Stimulated activated CD8-positive, alpha-beta memory T cell treated with anti-CD3 and anti-CD28 coated beads, Interleukin-2, amount 100 ng/mL, for 1 hour (primary cell): Measurements from ENCODE around the gene ARHGAP21.
"Not testable (repeated sequence)": the region's sequence is repeated elsewhere in the genome, so short reads cannot be mapped to it uniquely, and the experiment has no call there.

Source experiments
- DNase-seq, 2 donors: peaks; one replicate each; pipeline ENCODE4 v3.0.0-alpha.2; 2020; ENCODE audit warnings: low read depth in 2 of 2

ARHGAP21 gene

DNA sequence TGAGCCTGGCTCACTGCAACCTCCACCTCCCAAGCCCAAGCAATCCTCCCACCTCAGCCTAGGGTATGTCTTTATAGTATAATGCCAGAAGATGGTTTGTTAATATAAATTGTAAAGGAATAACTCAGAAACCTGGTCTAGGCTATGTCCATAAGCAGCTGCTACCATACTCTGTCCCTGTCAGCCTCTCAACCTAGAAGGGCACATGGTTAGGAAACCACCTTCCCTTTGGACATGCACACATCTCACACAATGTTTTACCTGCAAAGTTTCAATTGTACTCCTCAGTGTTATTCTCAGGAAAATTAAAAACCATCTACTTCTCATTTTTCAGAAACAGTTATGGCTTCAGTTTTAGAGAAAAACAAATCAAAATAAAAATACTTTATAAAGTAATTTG, 40.1 kb downstream of the ARHGAP21 start:
- DNase-seq = no peak

DNA sequence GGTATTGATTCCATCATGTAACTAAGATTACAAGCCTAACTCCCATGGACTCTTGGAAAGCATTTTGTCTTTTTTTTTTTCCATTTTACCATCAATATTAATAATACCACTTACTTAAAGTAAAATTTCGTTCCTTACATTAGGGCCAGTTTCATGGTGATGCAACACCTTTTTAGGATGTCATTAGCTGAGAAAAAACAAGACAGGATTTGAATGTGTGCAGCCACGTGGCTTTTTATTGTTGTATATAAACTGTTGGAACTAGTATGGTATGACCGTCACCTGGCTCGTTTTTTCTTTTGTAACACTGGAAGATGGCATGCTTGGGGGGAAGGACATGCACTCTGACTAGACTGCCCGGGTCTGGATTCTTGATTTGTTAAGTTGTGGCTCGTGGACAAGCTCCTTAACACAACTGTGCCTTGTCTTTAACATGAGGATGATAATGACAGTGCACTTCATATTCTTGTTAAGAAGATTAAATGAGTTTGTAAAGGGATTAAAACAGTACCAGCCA, 42.1 kb downstream of the ARHGAP21 start:
- no peak for DNase-seq

DNA sequence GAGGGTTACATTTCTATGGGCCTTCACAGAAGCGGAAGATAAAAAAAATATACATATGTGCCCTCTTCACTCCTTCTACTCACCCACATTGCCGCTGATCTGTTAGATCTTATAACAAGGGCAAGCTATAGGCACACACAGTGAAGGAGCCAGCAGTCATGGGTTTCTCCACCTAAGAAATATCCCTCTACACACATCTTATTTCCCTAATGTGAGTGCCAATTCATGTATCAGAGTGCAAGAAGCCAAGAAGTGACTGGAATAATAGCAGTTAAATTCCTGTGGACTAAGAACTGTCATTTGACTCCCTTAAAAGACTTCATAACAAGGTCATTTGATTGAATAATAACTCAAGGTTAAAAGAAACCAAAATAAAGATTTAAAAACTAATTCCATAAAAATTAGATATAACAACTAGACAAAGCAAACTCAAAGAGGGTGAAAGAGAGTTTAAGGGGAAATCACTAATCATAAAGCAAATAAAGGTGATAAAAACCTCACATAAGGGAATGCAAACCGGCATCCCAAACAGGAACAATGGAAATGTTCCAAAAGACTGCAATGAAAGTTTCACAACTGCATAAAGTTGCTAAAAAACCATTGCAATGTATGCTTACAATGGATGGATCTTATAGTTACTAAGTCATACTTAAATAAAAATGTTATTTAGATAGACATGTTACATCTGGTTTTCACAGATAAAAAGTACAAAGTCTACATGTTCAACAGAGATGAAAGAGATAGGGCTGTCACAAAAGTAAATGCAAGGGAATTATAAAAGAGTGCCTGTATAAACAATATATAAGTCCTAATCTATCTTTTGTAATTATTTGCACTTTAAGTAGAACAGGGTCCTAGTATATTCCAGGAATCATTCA, 42.8 kb downstream of the ARHGAP21 start:
- no peak for DNase-seq

DNA sequence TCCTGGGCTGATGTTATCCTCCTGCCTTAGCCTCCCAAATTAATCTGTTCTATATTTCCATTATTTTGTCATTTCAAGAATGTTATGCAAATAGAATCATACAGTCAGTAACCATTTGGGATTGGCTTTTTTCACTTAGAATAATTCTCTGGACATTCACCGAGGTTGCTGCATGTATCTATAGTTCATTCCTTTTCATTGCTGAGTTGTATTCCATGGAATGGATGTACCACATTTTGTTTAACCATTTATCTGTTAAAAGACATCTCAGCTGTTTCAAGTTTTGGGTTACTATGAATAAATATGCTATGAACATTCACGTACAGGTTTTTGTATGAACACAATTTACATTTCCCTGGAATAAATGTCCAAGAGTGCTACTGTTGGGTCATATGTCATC, 44.9 kb downstream of the ARHGAP21 start:
- no peak for DNase-seq

DNA sequence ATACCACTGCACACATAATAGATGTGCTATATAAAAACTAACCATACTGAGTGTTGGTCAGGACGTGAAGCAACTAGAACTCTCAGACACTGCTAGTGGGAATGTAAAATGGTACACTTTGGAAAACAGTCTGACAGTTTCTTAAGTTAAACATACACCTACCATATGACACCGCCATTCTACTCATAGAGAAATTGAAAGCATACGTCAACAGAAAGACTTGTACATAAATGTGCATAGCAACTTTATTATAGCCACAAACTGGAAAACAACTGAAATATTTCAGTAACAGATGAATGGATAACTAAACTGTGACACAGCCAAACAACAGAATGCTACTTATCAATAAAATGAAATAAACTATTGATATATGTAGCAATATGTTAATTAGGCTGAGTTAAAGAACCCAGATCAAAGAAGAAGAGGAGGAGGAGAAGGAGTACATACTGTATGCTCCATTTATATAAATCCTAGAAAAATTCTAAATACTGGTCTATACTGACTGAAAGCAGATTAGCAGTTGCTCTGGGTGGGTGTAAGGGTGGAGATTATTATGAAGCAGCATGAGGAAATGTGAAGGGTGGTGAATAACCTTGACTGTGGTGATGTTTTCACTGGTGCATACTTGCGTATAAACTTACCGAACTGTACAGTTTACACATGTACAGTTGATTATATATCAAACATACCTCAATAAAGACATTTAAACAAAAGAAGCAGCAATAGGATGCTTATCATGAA, 48.6 kb downstream of the ARHGAP21 start:
- no peak for DNase-seq

- no peak for DNase-seq
These were observed 52.6 kb downstream of the ARHGAP21 start for GRCh38 chr10:24670964-24671670.

GRCh38 chr10:24669285-24669852, 54.3 kb downstream of the ARHGAP21 start:
- DNase-seq = no peak

GRCh38 chr10:24668247-24668646, 55.4 kb downstream of the ARHGAP21 start:
- no peak for DNase-seq

GRCh38 chr10:24664991-24665390, 58.7 kb downstream of the ARHGAP21 start:
- DNase-seq = no peak

DNA sequence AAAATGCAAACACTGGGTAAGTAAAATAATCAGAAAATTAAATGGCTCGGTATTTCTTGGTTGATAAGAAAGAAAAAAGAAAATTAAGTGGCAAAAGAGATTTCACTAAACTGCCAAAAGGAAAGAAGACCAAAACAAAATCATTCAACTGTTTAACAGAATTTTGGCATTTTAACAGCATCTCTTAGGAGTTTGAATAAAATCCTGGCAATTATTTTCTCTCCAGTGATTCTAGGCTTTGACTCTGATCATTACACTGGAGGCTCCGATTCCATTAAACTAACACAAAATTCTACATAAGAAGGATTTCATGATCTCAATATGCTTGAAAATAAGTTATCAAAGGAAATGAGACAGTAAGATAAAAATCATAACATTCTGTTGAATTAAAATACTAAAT, 62.3 kb downstream of the ARHGAP21 start:
- no peak for DNase-seq

DNA sequence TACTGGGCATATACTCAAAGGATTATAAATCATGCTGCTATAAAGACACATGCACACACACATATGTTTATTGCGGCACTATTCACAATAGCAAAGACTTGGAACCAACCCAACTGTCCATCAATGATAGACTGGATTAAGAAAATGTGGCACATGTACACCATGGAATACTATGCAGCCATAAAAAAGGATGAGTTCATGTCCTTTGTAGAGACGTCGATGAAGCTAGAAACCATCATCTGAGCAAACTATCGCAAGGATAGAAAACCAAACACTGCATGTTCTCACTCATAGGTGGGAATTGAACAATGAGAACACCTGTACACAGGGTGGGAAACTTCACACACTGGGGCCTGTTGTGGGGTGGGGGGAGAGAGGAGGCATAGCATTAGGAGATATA, 65.4 kb downstream of the ARHGAP21 start:
- not testable (repeated sequence) for DNase-seq

DNA sequence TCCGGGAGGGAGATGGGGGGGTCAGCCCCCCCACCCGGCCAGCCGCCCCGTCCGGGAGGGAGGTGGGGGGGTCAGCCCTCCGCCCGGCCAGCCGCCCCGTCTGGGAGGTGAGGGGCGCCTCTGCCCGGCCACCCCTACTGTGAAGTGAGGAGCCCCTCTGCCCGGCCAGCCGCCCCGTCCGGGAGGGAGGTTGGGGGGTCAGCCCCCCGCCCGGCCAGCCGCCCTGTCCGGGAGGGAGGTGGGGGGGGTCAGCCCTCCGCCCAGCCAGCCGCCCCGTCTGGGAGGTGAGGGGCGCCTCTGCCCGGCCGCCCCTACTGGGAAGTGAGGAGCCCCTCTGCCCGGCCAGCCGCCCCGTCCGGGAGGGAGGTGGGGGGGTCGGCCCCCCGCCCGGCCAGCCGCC, 67.4 kb downstream of the ARHGAP21 start:
- not testable (repeated sequence) for DNase-seq

GRCh38 chr10:24652381-24652957, 71.2 kb downstream of the ARHGAP21 start:
- no peak for DNase-seq

GRCh38 chr10:24651923-24652322, 71.8 kb downstream of the ARHGAP21 start:
- no peak for DNase-seq

- DNase-seq = no peak
These were observed 72.9 kb downstream of the ARHGAP21 start for GRCh38 chr10:24650669-24651391.

- DNase-seq = no peak
These were observed 77.9 kb downstream of the ARHGAP21 start for GRCh38 chr10:24645784-24646183.

DNA sequence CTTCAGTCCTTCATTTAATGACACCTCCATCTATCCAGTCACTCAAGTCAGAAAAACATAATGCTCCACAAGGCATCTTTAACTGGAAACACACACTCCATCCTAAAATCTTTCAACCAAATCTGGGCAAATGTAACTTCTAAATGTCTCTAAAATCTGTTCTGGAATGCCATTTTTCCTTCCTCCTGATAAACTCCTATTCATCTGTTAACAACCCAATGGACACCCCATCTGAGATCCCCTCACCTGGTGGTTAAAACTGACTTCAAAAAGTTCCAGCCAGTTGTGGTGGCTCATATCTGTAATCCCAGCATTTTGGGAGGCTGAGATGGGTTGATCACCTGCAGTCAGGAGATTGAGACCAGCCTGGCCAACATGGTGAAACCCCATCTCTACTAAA, 78.7 kb downstream of the ARHGAP21 start:
- DNase-seq = no peak

DNA sequence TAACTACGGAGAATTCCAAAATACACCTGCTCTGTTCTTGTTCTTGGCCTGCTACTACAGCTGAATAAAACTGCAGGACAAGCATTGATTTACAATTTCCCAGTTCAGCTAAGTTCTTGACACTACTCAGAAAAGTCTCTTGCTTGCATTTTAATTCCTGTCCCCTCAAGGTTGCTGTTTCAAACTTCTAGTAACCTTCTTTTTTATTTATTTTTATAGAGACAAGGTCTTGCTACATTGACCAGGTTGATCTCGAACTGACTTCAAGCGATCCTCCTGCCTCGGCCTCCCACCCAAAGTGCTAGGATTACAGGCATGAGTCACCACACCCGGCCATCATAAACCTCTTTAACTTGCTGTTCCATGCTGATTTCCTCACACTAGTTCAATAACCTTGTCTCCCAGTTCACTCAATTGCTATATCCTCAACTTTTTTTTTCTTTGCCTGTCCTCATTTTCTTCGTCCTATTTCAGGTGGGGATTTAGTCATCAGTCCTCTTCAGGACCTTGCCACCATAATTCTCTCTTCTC, 79.9 kb downstream of the ARHGAP21 start:
- DNase-seq = no peak

- DNase-seq = no peak
These were observed 80.6 kb downstream of the ARHGAP21 start for GRCh38 chr10:24642921-24643678.

- DNase-seq = no peak
These were observed 84.6 kb downstream of the ARHGAP21 start for GRCh38 chr10:24639124-24639523.
